K562 (cell line): ENCODE results near the gene AGRP. TPM values are rescaled to one million over a fixed set of nuclear protein-coding genes. Genes with fewer than 3 reads are reported as not detected.

Source experiments
- AFF1 ChIP-seq, 2 experiments: fragments of 450-650 bp; IDR thresholded peaks; 2 replicates each; pipeline ENCODE4 v1.6.1; 2018; ENCODE audit warnings: mild to moderate bottlenecking in 2 of 2, low read depth in 1 of 2; ENCODE audit not compliant: partially characterized antibody in 2 of 2
- ARNT ChIP-seq, 2 experiments: fragments of 450-650 bp; IDR thresholded peaks; 2 replicates each; pipeline ENCODE4 v1.6.1; 2016; ENCODE audit warnings: mild to moderate bottlenecking in 1 of 2
- DMBX1 ChIP-seq: fragments of 250-450 bp; sonication (Bioruptor Pico); IDR thresholded peaks from 2 replicates; pipeline ENCODE4 v1.8.0; 2022; ENCODE audit warnings: inconsistent platforms, mild to moderate bottlenecking, moderate library complexity, borderline replicate concordance
- E2F4 ChIP-seq: sonication (generic); formaldehyde crosslinking; IDR thresholded peaks from 2 replicates; pipeline ENCODE4 v1.8.0; 2022; ENCODE audit warnings: mild to moderate bottlenecking, low read depth, missing genetic modification reagents
- GABPA ChIP-seq: fragments of 200-800 bp; sonication (Bioruptor generic); conservative IDR thresholded peaks from 2 replicates; pipeline ENCODE4 v1.6.1; 2016; ENCODE audit warnings: low read depth, missing genetic modification characterization, missing compliant biosample characterization
- MEF2D ChIP-seq: conservative IDR thresholded peaks from 2 replicates; pipeline ENCODE4 v1.6.1; 2016; ENCODE audit warnings: low read depth, missing genetic modification characterization, missing compliant biosample characterization
- U2AF2 ChIP-seq: fragments of 200-400 bp; formaldehyde crosslinking; optimal IDR thresholded peaks from 2 replicates; pipeline ENCODE3; 2017; ENCODE audit warnings: low read depth, mild to moderate bottlenecking, low read length
- ZBTB9 ChIP-seq: fragments of 450-650 bp; formaldehyde crosslinking; IDR thresholded peaks from 2 replicates; pipeline ENCODE4 v1.4.0; 2020; ENCODE audit warnings: mild to moderate bottlenecking, moderate library complexity
- ZNF431 ChIP-seq: sonication (generic); formaldehyde crosslinking; IDR thresholded peaks from 2 replicates; pipeline ENCODE4 v1.8.0; 2022; ENCODE audit warnings: mild to moderate bottlenecking, missing genetic modification reagents
- ZNF436 ChIP-seq: fragments of 250-450, 450-650 bp; sonication (Bioruptor Pico); formaldehyde crosslinking; IDR thresholded peaks from 2 replicates; pipeline ENCODE4 v1.7.0; 2020; ENCODE audit warnings: mild to moderate bottlenecking
- ZNF586 ChIP-seq: fragments of 450-650 bp; formaldehyde crosslinking; conservative IDR thresholded peaks from 2 replicates; pipeline ENCODE4 v1.4.0; 2020; ENCODE audit warnings: mild to moderate bottlenecking, moderate library complexity
- ZNF76 ChIP-seq: fragments of 250-450 bp; sonication (Bioruptor Pico); IDR thresholded peaks from 2 replicates; pipeline ENCODE4 v1.4.0; 2020; ENCODE audit warnings: mild to moderate bottlenecking, moderate library complexity, borderline replicate concordance
- polyA plus RNA-seq, 8 experiments: library from polyadenylated mRNA; depleted of rRNA in 4 of 8; stranded (reverse) in 5 of 8; unstranded in 3 of 8; fragments of >200 nt; fragmentation: Nextera tagmentation in 2 of 8; fragmentation: Illumina TruSeq in 1 of 8; extraction: Ambion mirVana in 2 of 8; extraction: Trizol in 1 of 8; gene quantifications; 2 replicates each; pipeline versions ENCODE4 v1.2.1 to v1.2.3, GENCODE V29; 2011 to 2014; ENCODE audit warnings: inconsistent platforms in 1 of 8, missing spikeins in 1 of 8
- total RNA-seq, 7 experiments: library from RNA; depleted of rRNA in 6 of 7; stranded (reverse); fragments of >200 nt in 6 of 7; fragmentation: Illumina TruSeq in 2 of 7; extraction: Trizol in 2 of 7; gene quantifications; 2 replicates each; pipeline versions ENCODE4 v1.2.1 to v1.2.3, GENCODE V29; 2011 to 2021; ENCODE audit warnings: low replicate concordance in 1 of 7
- TF ChIP-seq, protein P1 (sequence below): fragments of 250-450 bp; sonication (Bioruptor Pico); IDR thresholded peaks from 2 replicates; pipeline ENCODE4 v1.6.1; 2021; ENCODE audit warnings: mild to moderate bottlenecking
- TF ChIP-seq, protein P2 (sequence below): IDR thresholded peaks from 2 replicates; pipeline ENCODE4 v1.6.1; 2011; ENCODE audit warnings: borderline replicate concordance, low read depth, mild to moderate bottlenecking, moderate library complexity, low read length; ENCODE audit not compliant: insufficient read depth, poor library complexity, severe bottlenecking
- TF ChIP-seq, protein P3 (sequence below): fragments of 200-800 bp; sonication (Bioruptor generic); IDR thresholded peaks from 2 replicates; pipeline ENCODE4 v1.6.1; 2017; ENCODE audit warnings: missing genetic modification characterization, missing compliant biosample characterization

AGRP gene
- total and polyA plus RNA-seq, 9 of the 15 experiments (the other 6 are each of a cell fraction or from before 2014, with no cell fraction given): not detected

DNA sequence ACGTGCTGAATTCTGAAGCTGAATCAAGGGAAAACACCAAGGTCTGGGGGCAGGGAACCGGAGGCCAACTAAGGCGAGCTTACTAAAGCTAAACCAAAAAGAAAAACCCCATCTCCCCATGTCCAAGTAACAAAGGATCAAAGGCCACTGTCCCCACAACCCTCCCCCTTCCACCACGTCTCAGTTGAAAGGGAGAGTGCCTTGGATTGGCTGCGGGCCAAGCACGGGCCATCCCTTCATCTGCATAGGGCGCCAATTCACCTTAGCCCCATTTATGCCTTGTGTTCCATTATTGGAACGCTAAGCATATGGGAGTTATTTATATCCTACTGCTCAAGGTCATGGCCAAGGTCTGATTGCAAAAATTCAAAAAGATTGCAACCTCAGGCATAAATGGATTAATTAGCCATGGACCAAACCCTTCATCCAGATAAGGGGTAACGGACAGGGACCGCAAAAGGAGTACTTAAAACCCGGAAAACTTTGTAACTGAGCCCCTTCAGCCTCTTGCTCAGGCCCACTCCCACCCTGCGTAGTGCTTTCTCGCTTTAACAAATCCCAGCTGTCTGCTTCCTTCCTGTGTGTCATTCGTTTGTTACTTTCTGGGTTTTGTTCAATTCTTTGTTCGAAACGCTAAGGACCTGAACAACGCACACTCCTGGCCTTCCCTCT, 1.6 kb downstream of the AGRP start (continued):
- TF ChIP-seq ARNT (IDR thresholded peaks at IDR 0.05) (0 out of 4 replicates have a peak, but pooled peaks of 1 of the 2 experiments have one; percentile 36), ZBTB9 (CRISPR knock-in tag) (no peak), ZNF76 (no peak), ZNF431 (0 out of 2 replicates have a peak, but pooled peaks have one; percentile 14), ZNF436 (CRISPR knock-in tag) (no peak), DMBX1 (CRISPR knock-in tag) (no peak), E2F4 (CRISPR knock-in tag) (no peak), ZNF586 (CRISPR knock-in tag) (no peak), AFF1 (IDR thresholded peaks at IDR 0.05; ENCODE audit: low read depth in 1 of 2, partially characterized antibody in 2 of 2) (peak in 1 of 2 experiments; percentile 24), MEF2D (tag) (no peak), GABPA (no peak), U2AF2 (no peak)
- TF ChIP-seq, protein P1, sequence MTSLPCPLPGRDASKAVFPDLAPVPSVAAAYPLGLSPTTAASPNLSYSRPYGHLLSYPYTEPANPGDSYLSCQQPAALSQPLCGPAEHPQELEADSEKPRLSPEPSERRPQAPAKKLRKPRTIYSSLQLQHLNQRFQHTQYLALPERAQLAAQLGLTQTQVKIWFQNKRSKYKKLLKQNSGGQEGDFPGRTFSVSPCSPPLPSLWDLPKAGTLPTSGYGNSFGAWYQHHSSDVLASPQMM (CRISPR knock-in tag): no peak
- TF ChIP-seq, protein P2, sequence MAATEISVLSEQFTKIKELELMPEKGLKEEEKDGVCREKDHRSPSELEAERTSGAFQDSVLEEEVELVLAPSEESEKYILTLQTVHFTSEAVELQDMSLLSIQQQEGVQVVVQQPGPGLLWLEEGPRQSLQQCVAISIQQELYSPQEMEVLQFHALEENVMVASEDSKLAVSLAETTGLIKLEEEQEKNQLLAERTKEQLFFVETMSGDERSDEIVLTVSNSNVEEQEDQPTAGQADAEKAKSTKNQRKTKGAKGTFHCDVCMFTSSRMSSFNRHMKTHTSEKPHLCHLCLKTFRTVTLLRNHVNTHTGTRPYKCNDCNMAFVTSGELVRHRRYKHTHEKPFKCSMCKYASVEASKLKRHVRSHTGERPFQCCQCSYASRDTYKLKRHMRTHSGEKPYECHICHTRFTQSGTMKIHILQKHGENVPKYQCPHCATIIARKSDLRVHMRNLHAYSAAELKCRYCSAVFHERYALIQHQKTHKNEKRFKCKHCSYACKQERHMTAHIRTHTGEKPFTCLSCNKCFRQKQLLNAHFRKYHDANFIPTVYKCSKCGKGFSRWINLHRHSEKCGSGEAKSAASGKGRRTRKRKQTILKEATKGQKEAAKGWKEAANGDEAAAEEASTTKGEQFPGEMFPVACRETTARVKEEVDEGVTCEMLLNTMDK: no peak
- TF ChIP-seq, protein P3, sequence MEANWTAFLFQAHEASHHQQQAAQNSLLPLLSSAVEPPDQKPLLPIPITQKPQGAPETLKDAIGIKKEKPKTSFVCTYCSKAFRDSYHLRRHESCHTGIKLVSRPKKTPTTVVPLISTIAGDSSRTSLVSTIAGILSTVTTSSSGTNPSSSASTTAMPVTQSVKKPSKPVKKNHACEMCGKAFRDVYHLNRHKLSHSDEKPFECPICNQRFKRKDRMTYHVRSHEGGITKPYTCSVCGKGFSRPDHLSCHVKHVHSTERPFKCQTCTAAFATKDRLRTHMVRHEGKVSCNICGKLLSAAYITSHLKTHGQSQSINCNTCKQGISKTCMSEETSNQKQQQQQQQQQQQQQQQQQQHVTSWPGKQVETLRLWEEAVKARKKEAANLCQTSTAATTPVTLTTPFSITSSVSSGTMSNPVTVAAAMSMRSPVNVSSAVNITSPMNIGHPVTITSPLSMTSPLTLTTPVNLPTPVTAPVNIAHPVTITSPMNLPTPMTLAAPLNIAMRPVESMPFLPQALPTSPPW (CRISPR knock-in tag): no peak; the same call in none of the 2 replicates
